Neural cell (in vitro differentiated cells): ENCODE data around the gene CLIC6. TPM values are rescaled to one million over a fixed set of nuclear protein-coding genes. Genes with fewer than 3 reads are reported as not detected.

Source experiments
- H2AFZ ChIP-seq: fragments of 200-600, 300-800 bp; sonication (generic), shearing (Covaris generic); 2 replicates; pipeline ENCODE4 v1.6.0; 2014; ENCODE audit warnings: low read depth, mild to moderate bottlenecking, antibody characterized with exemption, low read length, moderate library complexity
- H3F3A ChIP-seq: fragments of 200-600 bp; shearing (Covaris generic); 2 replicates; pipeline ENCODE4 v1.6.1; 2016; ENCODE audit warnings: mild to moderate bottlenecking, moderate library complexity, mixed read lengths, antibody characterized with exemption, low read length; ENCODE audit not compliant: insufficient read depth, poor library complexity, severe bottlenecking
- H3K27ac ChIP-seq: fragments of 200-600, 300-800 bp; sonication (generic), shearing (Covaris generic); 2 replicates; pipeline ENCODE4 v1.5.1; 2014; ENCODE audit warnings: mild to moderate bottlenecking, low read length, moderate library complexity
- H3K27me3 ChIP-seq: fragments of 300-800, 200-600 bp; sonication (generic), shearing (Covaris generic); 2 replicates; pipeline ENCODE4 v1.6.0; 2014; ENCODE audit warnings: mild to moderate bottlenecking, low read depth, low read length, moderate library complexity; ENCODE audit not compliant: insufficient read depth
- H3K36me3 ChIP-seq: fragments of 300-800, 200-600 bp; sonication (generic), shearing (Covaris generic); 2 replicates; pipeline ENCODE4 v1.5.1; 2014; ENCODE audit warnings: mild to moderate bottlenecking, antibody characterized with exemption, low read length, moderate library complexity; ENCODE audit not compliant: insufficient read depth
- H3K4me2 ChIP-seq: fragments of 300-800, 200-600 bp; sonication (generic), shearing (Covaris generic); 2 replicates; pipeline ENCODE4 v1.6.0; 2014; ENCODE audit warnings: mild to moderate bottlenecking, low read length
- H3K4me3 ChIP-seq: fragments of 300-800, 200-600 bp; sonication (generic), shearing (Covaris generic); 2 replicates; pipeline ENCODE4 v1.5.1; 2014; ENCODE audit warnings: mild to moderate bottlenecking, low read length, moderate library complexity
- H3K79me2 ChIP-seq: fragments of 200-600 bp; shearing (Covaris generic); replicated peaks from 2 replicates; pipeline ENCODE4 v1.6.0; 2014; ENCODE audit warnings: mild to moderate bottlenecking, low read length, moderate library complexity; ENCODE audit not compliant: insufficient read depth
- H3K9ac ChIP-seq: fragments of 300-800, 200-600 bp; sonication (generic), shearing (Covaris generic); 2 replicates; pipeline ENCODE4 v1.6.1; 2016; ENCODE audit warnings: mild to moderate bottlenecking, low read length, mixed read lengths
- H3K9me2 ChIP-seq: fragments of 200-600 bp; shearing (Covaris generic); 2 replicates; pipeline ENCODE4 v1.6.1; 2016; ENCODE audit warnings: mild to moderate bottlenecking, low read length, mixed read lengths; ENCODE audit not compliant: insufficient read depth
- H3K9me3 ChIP-seq: fragments of 200-600, 300-800 bp; sonication (generic), shearing (Covaris generic); 2 replicates; pipeline ENCODE4 v1.6.1; 2016; ENCODE audit warnings: mild to moderate bottlenecking, mixed run types, low read length, moderate library complexity, mixed read lengths
- H4K20me1 ChIP-seq: fragments of 200-600 bp; shearing (Covaris generic); 2 replicates; pipeline ENCODE4 v1.6.1; 2016; ENCODE audit warnings: mild to moderate bottlenecking, mixed run types; ENCODE audit not compliant: insufficient read depth
- CTCF ChIP-seq: fragments of 450-650 bp; IDR thresholded peaks from 2 replicates; pipeline ENCODE4 v1.5.1; 2014; ENCODE audit warnings: antibody characterized with exemption, mild to moderate bottlenecking, moderate library complexity; ENCODE audit not compliant: poor library complexity, severe bottlenecking
- EP300 ChIP-seq: fragments of 450-650 bp; conservative IDR thresholded peaks from 2 replicates; pipeline ENCODE4 v1.6.1; 2014; ENCODE audit warnings: antibody characterized with exemption, mild to moderate bottlenecking, moderate library complexity; ENCODE audit not compliant: poor library complexity, severe bottlenecking
- EZH2 ChIP-seq: fragments of 200-600, 300-800 bp; shearing (Covaris generic), sonication (generic); IDR thresholded peaks from 2 replicates; pipeline ENCODE4 v1.6.1; 2014; ENCODE audit warnings: antibody characterized with exemption, low read length, borderline replicate concordance, mild to moderate bottlenecking; ENCODE audit not compliant: insufficient read depth, poor library complexity, severe bottlenecking
- MXI1 ChIP-seq: fragments of 450-650 bp; conservative IDR thresholded peaks from 2 replicates; pipeline ENCODE4 v1.6.1; 2014; ENCODE audit warnings: antibody characterized with exemption, mild to moderate bottlenecking; ENCODE audit not compliant: poor library complexity, severe bottlenecking
- POLR2AphosphoS5 ChIP-seq: IDR thresholded peaks from 2 replicates; pipeline ENCODE4 v1.6.1; 2012
- RAD21 ChIP-seq: fragments of 450-650 bp; conservative IDR thresholded peaks from 2 replicates; pipeline ENCODE4 v1.6.1; 2014; ENCODE audit warnings: antibody characterized with exemption, mild to moderate bottlenecking, moderate library complexity
- REST ChIP-seq: IDR thresholded peaks from 2 replicates; pipeline ENCODE4 v1.6.1; 2012; ENCODE audit warnings: borderline replicate concordance
- SMC3 ChIP-seq: fragments of 450-650 bp; conservative IDR thresholded peaks from 2 replicates; pipeline ENCODE4 v1.6.1; 2014; ENCODE audit warnings: antibody characterized with exemption, mild to moderate bottlenecking, moderate library complexity; ENCODE audit not compliant: poor library complexity
- TAF1 ChIP-seq: IDR thresholded peaks from 2 replicates; pipeline ENCODE4 v1.6.1; 2012; ENCODE audit warnings: low read depth
- polyA plus RNA-seq: library from polyadenylated mRNA; depleted of rRNA; stranded (reverse); fragments of >200 nt; gene quantifications from 2 replicates; pipeline ENCODE4 v1.2.3, GENCODE V29; 2014

Gene CLIC6
- polyA plus RNA-seq, 1 donor from 2014 or later = 0.32 TPM

- no peak overlapping the region for H3K9ac ChIP-seq
- no peaks in the 10 kb centered on the region for H3K9me3 ChIP-seq
- no peaks in the 10 kb centered on the region for H3K79me2 ChIP-seq
- no peak overlapping the region for H3K4me2 ChIP-seq
- no peak overlapping the region for H3K4me3 ChIP-seq
- H3F3A ChIP-seq = no peaks in the 10 kb centered on the region
- no peaks in the 10 kb centered on the region for H4K20me1 ChIP-seq
- TF ChIP-seq EZH2 = no peak
- TF ChIP-seq RAD21 = no peak
- no peak for TF ChIP-seq REST
- no peak for TF ChIP-seq TAF1
- no peak for TF ChIP-seq MXI1
- no peak for TF ChIP-seq EP300
- no peak for TF ChIP-seq CTCF
- H2AFZ ChIP-seq = no peak overlapping the region
- no peaks in the 10 kb centered on the region for H3K36me3 ChIP-seq
- H3K9me2 ChIP-seq = no peaks in the 10 kb centered on the region
- no peak overlapping the region for H3K27ac ChIP-seq
- H3K27me3 ChIP-seq = no peaks in the 10 kb centered on the region
Measured at GRCh38 chr21:34692458-34693020, 23.7 kb downstream of the CLIC6 start.

- H3K9me3 ChIP-seq = no peaks in the 10 kb centered on the region
- no peak overlapping the region for H3K4me3 ChIP-seq
- no peaks in the 10 kb centered on the region for H3K9me2 ChIP-seq
- H3K36me3 ChIP-seq = no peaks in the 10 kb centered on the region
- H3K27me3 ChIP-seq = no peaks in the 10 kb centered on the region
- no peak overlapping the region for H3K27ac ChIP-seq
- no peaks in the 10 kb centered on the region for H3K79me2 ChIP-seq
- no peak overlapping the region for H2AFZ ChIP-seq
- H3F3A ChIP-seq = no peaks in the 10 kb centered on the region
- no peaks in the 10 kb centered on the region for H4K20me1 ChIP-seq
- no peak overlapping the region for H3K9ac ChIP-seq
- no peak overlapping the region for H3K4me2 ChIP-seq
- TF ChIP-seq MXI1 = no peak
- no peak for TF ChIP-seq EZH2
- TF ChIP-seq REST = no peak
- TF ChIP-seq SMC3 = peak; percentile 80
- TF ChIP-seq POLR2AphosphoS5 = no peak
- TF ChIP-seq CTCF = peak; percentile 76
- TF ChIP-seq EP300 = no peak
- TF ChIP-seq TAF1 = no peak
- TF ChIP-seq RAD21 = peak; percentile 76
Measured at GRCh38 chr21:34693192-34693810, 24.5 kb downstream of the CLIC6 start.
